Mesothelial cell of epicardium (in vitro differentiated cells): ENCODE results near the gene CAMTA1. TPM values are rescaled to one million over a fixed set of nuclear protein-coding genes. Genes with fewer than 3 reads are reported as not detected.

Experiments
- DNase-seq, 2 experiments: peaks; one replicate each; pipeline ENCODE4 v3.0.0; 2021; ENCODE audit warnings: low spot score in 2 of 2; ENCODE audit not compliant: unreplicated experiment in 2 of 2
- H3K27ac Mint-ChIP-seq: 2 replicates; pipeline ENCODE4 v1.8.0; 2021; ENCODE audit warnings: mixed read lengths
- H3K27me3 Mint-ChIP-seq: 2 replicates; pipeline ENCODE4 v1.8.0; 2021; ENCODE audit warnings: low read depth, mixed read lengths
- H3K36me3 Mint-ChIP-seq: 2 replicates; pipeline ENCODE4 v1.8.0; 2021; ENCODE audit warnings: mixed read lengths
- H3K4me1 Mint-ChIP-seq: 2 replicates; pipeline ENCODE4 v1.8.0; 2021; ENCODE audit warnings: mixed read lengths
- H3K4me3 Mint-ChIP-seq: 2 replicates; pipeline ENCODE4 v1.8.0; 2021; ENCODE audit warnings: mild to moderate bottlenecking, moderate library complexity, mixed read lengths
- H3K9me3 Mint-ChIP-seq: 2 replicates; pipeline ENCODE4 v1.8.0; 2021; ENCODE audit warnings: mixed read lengths
- total RNA-seq: library from RNA; stranded (reverse); gene quantifications from 3 replicates; pipeline ENCODE4 v1.2.1, GENCODE V29; 2021
- TF ChIP-seq, protein P1 (sequence below): fragments of 200-600 bp; sonication (generic); IDR thresholded peaks from one replicate; pipeline ENCODE4 v1.5.0; 2021; ENCODE audit warnings: antibody characterized with exemption; ENCODE audit not compliant: unreplicated experiment

Gene CAMTA1
- total RNA-seq, 1 donor from 2014 or later, result 70.4 TPM

DNA sequence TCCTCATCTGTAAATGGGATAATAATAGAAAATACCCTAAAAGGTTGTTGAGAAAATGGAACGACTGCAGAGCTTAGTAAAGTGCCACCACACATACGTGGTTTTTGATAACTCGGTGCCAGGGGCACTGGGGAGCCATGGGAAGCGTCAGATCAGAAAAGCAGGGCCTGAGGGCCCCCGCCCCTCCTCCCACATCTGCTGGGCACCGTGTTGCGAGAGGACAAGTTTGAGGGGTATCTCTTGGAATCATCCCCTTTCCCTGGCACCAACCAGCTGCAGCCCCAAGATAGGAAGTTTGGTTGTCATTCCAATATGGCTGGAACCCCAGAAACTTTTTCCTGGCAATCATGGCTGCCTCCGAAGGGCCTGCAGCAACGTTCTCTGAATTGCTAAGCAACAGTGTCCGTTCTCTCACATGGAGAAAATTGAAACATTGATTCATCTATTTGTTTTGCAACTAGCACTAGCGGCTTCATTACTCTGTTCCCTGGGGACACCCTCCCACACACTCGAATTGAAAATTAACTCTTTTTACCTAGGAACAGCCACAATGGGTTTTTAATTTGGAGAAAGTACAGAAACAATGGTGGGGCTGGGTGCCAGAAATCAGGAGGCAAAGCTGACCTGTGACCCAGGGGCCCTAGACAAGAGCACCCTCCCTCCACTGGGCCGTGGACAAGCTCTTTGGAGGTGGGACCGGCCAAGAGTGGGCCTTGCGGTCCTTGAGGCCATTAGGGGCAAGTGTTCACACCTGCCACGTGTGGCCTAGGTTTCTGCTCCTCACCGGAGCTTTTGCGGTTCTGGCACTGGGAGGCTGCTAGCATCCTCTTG, 795.9 kb downstream of the CAMTA1 start:
- H3K4me1 Mint-ChIP-seq, result no peaks in the 10 kb centered on the region
- H3K4me3 Mint-ChIP-seq, result no peak overlapping the region
- TF ChIP-seq, protein P1, sequence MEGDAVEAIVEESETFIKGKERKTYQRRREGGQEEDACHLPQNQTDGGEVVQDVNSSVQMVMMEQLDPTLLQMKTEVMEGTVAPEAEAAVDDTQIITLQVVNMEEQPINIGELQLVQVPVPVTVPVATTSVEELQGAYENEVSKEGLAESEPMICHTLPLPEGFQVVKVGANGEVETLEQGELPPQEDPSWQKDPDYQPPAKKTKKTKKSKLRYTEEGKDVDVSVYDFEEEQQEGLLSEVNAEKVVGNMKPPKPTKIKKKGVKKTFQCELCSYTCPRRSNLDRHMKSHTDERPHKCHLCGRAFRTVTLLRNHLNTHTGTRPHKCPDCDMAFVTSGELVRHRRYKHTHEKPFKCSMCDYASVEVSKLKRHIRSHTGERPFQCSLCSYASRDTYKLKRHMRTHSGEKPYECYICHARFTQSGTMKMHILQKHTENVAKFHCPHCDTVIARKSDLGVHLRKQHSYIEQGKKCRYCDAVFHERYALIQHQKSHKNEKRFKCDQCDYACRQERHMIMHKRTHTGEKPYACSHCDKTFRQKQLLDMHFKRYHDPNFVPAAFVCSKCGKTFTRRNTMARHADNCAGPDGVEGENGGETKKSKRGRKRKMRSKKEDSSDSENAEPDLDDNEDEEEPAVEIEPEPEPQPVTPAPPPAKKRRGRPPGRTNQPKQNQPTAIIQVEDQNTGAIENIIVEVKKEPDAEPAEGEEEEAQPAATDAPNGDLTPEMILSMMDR, result no peak
- peak in 1 of 2 experiments; percentile 8 for DNase-seq
- H3K9me3 Mint-ChIP-seq, result no peaks in the 10 kb centered on the region
- peaks cover 3% of the 10 kb centered on the region for H3K27me3 Mint-ChIP-seq
- no peak overlapping the region for H3K27ac Mint-ChIP-seq
- H3K36me3 Mint-ChIP-seq, result no peaks in the 10 kb centered on the region

DNA sequence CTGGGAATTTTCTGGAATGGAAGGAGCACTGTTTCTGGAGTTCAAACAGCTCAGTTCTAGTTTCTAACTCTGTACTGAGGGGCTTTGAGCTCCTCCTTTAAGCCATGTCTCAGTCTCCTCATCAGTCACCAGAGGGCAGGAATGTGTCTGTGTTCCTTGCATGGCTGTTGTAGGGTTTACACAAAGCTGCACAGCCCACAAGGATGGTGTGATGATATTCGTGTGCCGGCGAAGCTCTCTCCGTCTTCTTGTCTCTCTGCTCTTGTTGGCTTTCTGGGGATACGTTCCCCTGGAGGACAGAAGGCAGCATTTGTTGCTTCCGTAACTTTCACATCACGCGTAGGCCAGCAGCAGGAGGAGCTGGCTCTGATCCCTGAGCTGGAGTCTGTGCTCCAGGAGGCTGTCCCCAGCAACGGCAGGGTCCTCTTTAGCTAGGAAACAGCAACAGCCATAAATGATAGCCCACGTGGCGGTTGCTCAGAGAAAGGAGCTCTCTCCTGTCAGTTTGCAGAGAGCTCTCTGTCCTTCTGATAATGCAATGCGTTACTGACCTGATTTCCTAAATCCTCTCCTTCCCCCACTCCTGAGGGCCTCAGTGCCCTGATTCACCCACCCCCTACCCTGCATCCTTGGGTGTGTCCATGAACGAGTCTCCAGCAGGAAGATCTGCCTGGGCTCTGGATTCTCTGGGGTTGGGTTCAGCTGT, 796.7 kb downstream of the CAMTA1 start:
- H3K4me1 Mint-ChIP-seq, result no peaks in the 10 kb centered on the region
- H3K27ac Mint-ChIP-seq, result no peak overlapping the region
- TF ChIP-seq, protein P1, result no peak
- no peaks in the 10 kb centered on the region for H3K36me3 Mint-ChIP-seq
- no peaks in the 10 kb centered on the region for H3K9me3 Mint-ChIP-seq
- DNase-seq, result peak in 1 of 2 experiments; percentile 3
- H3K4me3 Mint-ChIP-seq, result no peak overlapping the region
- peaks cover 3% of the 10 kb centered on the region for H3K27me3 Mint-ChIP-seq

DNA sequence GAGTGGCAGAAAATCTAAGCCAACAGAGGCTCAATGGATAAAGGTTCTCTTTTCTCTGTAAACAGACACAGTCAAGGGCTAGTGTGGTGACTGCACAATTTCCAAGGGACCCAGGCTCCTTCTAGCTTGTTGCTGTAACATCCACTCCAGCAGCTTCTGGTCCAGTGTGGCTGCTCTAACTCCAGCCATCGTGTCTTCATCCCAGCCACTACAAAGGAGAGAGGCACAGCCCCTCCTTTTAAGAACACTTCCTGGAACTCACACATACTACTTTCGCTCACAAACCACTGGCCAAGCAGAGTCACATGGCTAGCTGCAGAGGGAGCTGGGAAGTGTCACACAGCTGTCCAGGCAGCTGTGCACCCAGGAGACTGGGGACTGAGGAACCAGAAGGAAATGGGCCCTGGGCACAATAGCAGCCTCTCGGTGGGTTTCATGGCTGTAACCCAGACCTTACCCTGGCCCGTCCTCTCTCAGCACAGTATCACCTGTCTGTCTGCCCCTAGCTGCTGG, 797.3 kb downstream of the CAMTA1 start:
- Mint-ChIP-seq H3K27me3 (peaks cover 5% of the 10 kb centered on the region), H3K27ac (no peak overlapping the region), H3K4me1 (peaks cover 4% of the 10 kb centered on the region), H3K4me3 (no peak overlapping the region), H3K36me3 (no peaks in the 10 kb centered on the region), H3K9me3 (no peaks in the 10 kb centered on the region)
- no peak for DNase-seq
- TF ChIP-seq, protein P1, result no peak

DNA sequence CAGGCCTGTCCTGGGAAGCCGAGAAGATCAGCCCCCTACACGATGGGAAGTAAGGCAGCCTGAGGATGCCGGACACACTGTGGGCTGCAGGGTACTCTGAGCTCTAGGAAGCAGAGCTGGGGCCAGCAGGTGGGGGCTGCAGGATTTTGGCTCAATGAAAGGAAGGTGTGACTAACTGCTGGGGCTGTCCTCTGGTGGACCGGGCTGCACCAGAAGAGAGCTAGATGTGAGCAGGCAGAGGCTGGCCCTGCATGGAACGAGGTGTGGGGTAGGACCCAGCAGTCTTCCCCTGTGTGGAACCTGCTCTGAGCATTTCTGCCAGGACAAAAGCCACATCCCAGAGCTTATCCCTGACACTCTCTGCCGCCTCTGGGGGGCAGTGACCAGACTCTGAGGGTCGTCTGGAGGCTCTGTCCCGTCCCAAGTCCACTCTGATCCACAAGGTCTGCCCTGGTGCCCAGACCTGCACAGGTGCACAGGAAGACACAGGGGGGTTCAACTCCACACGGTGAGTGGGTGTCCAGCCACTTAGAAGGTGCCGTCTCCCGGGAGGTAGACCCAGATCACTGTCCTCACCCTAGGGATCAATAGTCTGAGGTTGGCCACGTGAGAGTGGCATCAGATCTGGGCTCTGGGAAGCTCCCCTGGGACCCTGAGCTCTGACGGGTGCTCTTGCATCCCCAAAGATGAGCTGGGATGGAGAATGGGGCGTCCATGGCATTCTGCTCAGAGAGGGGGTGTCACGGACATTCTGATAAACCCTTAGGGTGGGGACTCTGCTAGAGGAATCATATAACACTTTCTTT, 798.2 kb downstream of the CAMTA1 start:
- Mint-ChIP-seq H3K4me1 (peaks cover 4% of the 10 kb centered on the region), H3K4me3 (no peak overlapping the region)

DNA sequence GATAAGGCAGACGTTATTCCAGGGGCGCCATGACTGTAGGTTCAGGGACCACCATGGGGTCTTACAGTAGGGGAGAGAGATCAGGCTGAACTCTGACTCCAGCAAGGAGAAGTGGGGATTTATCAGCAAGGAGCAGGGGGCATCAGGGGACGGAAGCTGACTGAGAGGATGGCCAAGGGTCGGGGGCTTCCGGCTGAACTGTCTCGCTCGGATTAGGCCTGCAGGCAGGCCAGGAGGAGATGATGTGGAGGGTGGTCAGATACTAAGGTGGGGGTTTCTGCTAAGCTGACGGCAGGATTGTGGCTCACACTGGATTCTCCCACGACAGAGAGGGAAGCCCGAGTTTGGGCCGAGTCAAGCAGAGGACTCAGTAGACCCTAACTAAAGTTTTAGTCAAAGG, 798.9 kb downstream of the CAMTA1 start:
- TF ChIP-seq, protein P1, result no peak
- H3K36me3 Mint-ChIP-seq, result no peaks in the 10 kb centered on the region
- no peak overlapping the region for H3K27ac Mint-ChIP-seq
- no peaks in the 10 kb centered on the region for H3K9me3 Mint-ChIP-seq
- H3K27me3 Mint-ChIP-seq, result peaks cover 8% of the 10 kb centered on the region
- no peak overlapping the region for H3K4me3 Mint-ChIP-seq
- peaks cover 4% of the 10 kb centered on the region for H3K4me1 Mint-ChIP-seq
- DNase-seq, result peak in 1 of 2 experiments; percentile 10

More for the DNA sequence above, 798.2 kb downstream of the CAMTA1 start:
- Mint-ChIP-seq H3K36me3 (no peaks in the 10 kb centered on the region), H3K9me3 (no peaks in the 10 kb centered on the region), H3K27ac (no peak overlapping the region), H3K27me3 (peaks cover 5% of the 10 kb centered on the region)
- peak in 1 of 2 experiments; percentile 11 for DNase-seq
- TF ChIP-seq, protein P1, result no peak
